ENCODE results near the gene MAGI2. TPM values are rescaled to one million over a fixed set of nuclear protein-coding genes. Genes with fewer than 3 reads are reported as not detected.
A peak's percentile ranks its signal among the peaks of the same experiment; 100 is the strongest.

The MAGI2 gene
- total RNA-seq, 2 donors from 2014 or later: 10.3 to 19.2 TPM

GRCh38 chr7:78139335-78139734, 1314.1 kb downstream of the MAGI2 start:
- WGBS, 2 experiments (ENCODE audit: insufficient coverage in 1 of 2, insufficient read length in 1 of 2): 63 to 90% methylated on average over 3 of the region's 3 CpGs
- Mint-ChIP-seq H3K36me3 (ENCODE audit: low read depth) (no peaks in the 10 kb centered on the region), H3K4me1 (peaks cover 9% of the 10 kb centered on the region), H3K27me3 (ENCODE audit: insufficient read depth) (no peaks in the 10 kb centered on the region), H3K9me3 (no peaks in the 10 kb centered on the region), H3K4me3 (no peak overlapping the region), H3K27ac (no peak overlapping the region)
- Histone ChIP-seq H3K4me1 (ENCODE audit: control insufficient read depth, insufficient read depth, low read length) (no peaks in the 10 kb centered on the region), H3K27ac (ENCODE audit: low read depth, low read length) (peak overlapping the region; percentile 28), H3K9ac (ENCODE audit: extremely low read depth, low read length, poor library complexity, severe bottlenecking) (no peak overlapping the region), H3K9me3 (ENCODE audit: control insufficient read depth, low read length) (no peaks in the 10 kb centered on the region), H3K27me3 (ENCODE audit: control insufficient read depth, insufficient read depth, low read length, poor library complexity, severe bottlenecking) (no peaks in the 10 kb centered on the region), H3K36me3 (ENCODE audit: control insufficient read depth, insufficient read depth, low read length) (no peaks in the 10 kb centered on the region), H3K4me3 (ENCODE audit: low read length) (no peak overlapping the region)
- no peak for DNase-seq
- TF ChIP-seq CTCF (conservative IDR thresholded peaks at IDR 0.05): no peak

- H3K4me3 ChIP-seq (ENCODE audit: low read length): no peak overlapping the region
- Mint-ChIP-seq H3K36me3 (ENCODE audit: low read depth) (peaks cover 3% of the 10 kb centered on the region), H3K27me3 (ENCODE audit: insufficient read depth) (no peaks in the 10 kb centered on the region), H3K9me3 (no peaks in the 10 kb centered on the region), H3K4me3 (no peak overlapping the region), H3K4me1 (peaks cover under 1% of the 10 kb centered on the region), H3K27ac (no peak overlapping the region)
- H3K9ac ChIP-seq (ENCODE audit: extremely low read depth, low read length, poor library complexity, severe bottlenecking): no peak overlapping the region
- TF ChIP-seq CTCF (conservative IDR thresholded peaks at IDR 0.05): no peak
- no peaks in the 10 kb centered on the region for H3K27me3 ChIP-seq (ENCODE audit: control insufficient read depth, insufficient read depth, low read length, poor library complexity, severe bottlenecking)
- no peak for DNase-seq
- 79 to 82% methylated on average over 11 of the region's 11 CpGs for WGBS, 2 experiments (ENCODE audit: insufficient coverage in 1 of 2, insufficient read length in 1 of 2)
- H3K4me1 ChIP-seq (ENCODE audit: control insufficient read depth, insufficient read depth, low read length): peaks cover 4% of the 10 kb centered on the region
- no peak overlapping the region for H3K27ac ChIP-seq (ENCODE audit: low read depth, low read length)
- H3K9me3 ChIP-seq (ENCODE audit: control insufficient read depth, low read length): no peaks in the 10 kb centered on the region
- H3K36me3 ChIP-seq (ENCODE audit: control insufficient read depth, insufficient read depth, low read length): no peaks in the 10 kb centered on the region
Observed at GRCh38 chr7:78134774-78135173, 1318.7 kb downstream of the MAGI2 start.

GRCh38 chr7:78134256-78134655, 1319.2 kb downstream of the MAGI2 start:
- Histone ChIP-seq H3K9ac (ENCODE audit: extremely low read depth, low read length, poor library complexity, severe bottlenecking) (no peak overlapping the region), H3K27ac (ENCODE audit: low read depth, low read length) (no peak overlapping the region), H3K4me1 (ENCODE audit: control insufficient read depth, insufficient read depth, low read length) (peaks cover 4% of the 10 kb centered on the region), H3K4me3 (ENCODE audit: low read length) (no peak overlapping the region), H3K36me3 (ENCODE audit: control insufficient read depth, insufficient read depth, low read length) (no peaks in the 10 kb centered on the region), H3K9me3 (ENCODE audit: control insufficient read depth, low read length) (no peaks in the 10 kb centered on the region), H3K27me3 (ENCODE audit: control insufficient read depth, insufficient read depth, low read length, poor library complexity, severe bottlenecking) (no peaks in the 10 kb centered on the region)
- DNase-seq: no peak
- no peaks in the 10 kb centered on the region for H3K27me3 Mint-ChIP-seq (ENCODE audit: insufficient read depth)
- WGBS, 2 experiments (ENCODE audit: insufficient coverage in 1 of 2, insufficient read length in 1 of 2): 57 to 62% methylated on average over 2 of the region's 2 CpGs
- peak; percentile 84 for TF ChIP-seq CTCF (conservative IDR thresholded peaks at IDR 0.05)
- peaks cover 3% of the 10 kb centered on the region for H3K36me3 Mint-ChIP-seq (ENCODE audit: low read depth)
- H3K9me3 Mint-ChIP-seq: no peaks in the 10 kb centered on the region
- H3K4me3 Mint-ChIP-seq: no peak overlapping the region
- no peak overlapping the region for H3K27ac Mint-ChIP-seq
- H3K4me1 Mint-ChIP-seq: no peaks in the 10 kb centered on the region
